ENCODE data around the gene SMARCC1.
A peak's percentile ranks its signal among the peaks of the same experiment; 100 is the strongest.

SMARCC1 gene

DNA sequence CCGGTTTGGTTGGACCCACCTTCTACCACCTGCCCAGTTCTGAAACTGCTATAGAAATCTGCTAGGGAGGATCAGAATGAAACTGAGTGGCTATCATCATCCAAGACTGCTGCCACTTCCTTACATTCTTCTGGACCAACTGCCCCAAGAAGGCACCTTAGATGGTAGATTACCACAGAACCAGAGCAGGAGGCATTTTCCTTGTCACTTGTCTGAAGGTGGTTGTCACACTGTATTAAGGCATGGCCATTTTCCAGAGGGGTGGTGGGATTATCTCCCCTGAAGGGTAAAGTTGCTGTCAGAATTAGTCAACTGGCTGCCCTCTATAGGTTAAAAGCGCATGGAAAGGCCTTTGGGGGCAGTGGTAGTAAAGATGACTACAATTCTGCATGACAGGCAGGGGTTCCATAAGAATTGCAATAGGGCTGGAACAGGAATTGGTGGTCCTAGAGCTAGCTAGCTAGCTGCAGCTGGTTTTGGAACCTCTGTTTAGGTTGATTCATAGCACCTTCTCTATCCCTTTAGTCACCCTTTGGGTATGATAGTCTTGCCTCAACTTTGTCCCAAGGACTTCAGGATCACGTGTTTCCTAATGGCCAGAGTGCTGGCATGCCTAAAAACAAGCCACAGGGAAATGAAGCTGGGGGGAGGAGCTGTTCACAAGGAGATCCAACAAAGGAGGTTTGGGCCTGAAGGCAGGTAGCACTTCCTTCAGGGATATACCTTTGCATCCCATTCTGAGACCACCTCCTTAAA is 198.2 kb downstream of the SMARCC1 start:
- DNase-seq (ENCODE audit: low spot score): no peak

GRCh38 chr3:47581835-47582234 is 199.9 kb downstream of the SMARCC1 start:
- no peak for DNase-seq (ENCODE audit: low spot score)

GRCh38 chr3:47581422-47581821 is 200.3 kb downstream of the SMARCC1 start:
- DNase-seq (ENCODE audit: low spot score): no peak

DNA sequence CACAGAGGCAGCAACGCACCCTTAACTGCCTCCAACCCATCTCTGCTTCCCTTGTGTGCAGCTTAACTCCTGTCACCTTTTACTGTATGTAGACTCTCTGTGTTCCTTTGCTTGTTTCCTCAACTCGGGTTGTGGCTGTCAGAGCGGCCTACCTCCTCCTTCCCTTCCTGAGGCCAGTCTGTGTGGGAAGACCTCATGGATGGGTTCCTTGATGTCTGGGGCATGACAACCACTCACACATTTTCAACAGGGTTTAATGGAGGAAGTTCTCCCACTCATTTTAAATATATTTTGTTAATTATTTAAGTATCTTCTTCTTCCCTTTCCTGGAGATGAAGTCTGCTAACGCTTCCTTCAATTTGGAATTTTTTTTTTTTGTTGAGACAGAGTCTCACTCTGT is 201.2 kb downstream of the SMARCC1 start:
- no peak for DNase-seq (ENCODE audit: low spot score)

DNA sequence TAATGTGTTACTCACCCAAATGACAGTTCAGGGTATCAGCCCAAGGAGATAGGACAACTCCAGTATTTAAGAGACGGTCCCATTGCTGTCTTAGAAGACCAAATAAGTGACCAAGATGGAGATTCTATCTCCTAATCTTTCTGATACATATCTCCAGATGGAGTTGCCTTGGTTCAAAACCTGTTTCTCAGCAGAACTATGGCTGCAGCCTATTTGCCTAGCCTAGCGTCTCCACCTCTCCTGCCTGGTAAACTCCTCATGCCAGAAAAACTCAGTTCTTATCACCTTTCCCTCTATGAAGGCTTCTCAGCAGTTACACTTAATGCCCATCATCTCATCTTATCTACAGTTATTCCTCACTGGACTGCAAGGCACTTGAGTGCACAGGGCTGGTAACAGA is 201.8 kb downstream of the SMARCC1 start:
- DNase-seq (ENCODE audit: low spot score): no peak

- no peak for DNase-seq (ENCODE audit: low spot score)
These were observed 202.7 kb downstream of the SMARCC1 start, which contains the start of gene CSPG5 for GRCh38 chr3:47578691-47579632. CSPG5 (minus strand) TSS chr3:47578865; CDS start chr3:47578693, 172 bp downstream.

GRCh38 chr3:47578119-47578632 is 203.5 kb downstream of the SMARCC1 start:
- peak; percentile 32 for DNase-seq (ENCODE audit: low spot score)

- no peak for DNase-seq (ENCODE audit: low spot score)
These were observed 204.0 kb downstream of the SMARCC1 start for GRCh38 chr3:47577583-47578118.

GRCh38 chr3:47573190-47574172 is 208.2 kb downstream of the SMARCC1 start:
- no peak for DNase-seq (ENCODE audit: low spot score)

DNA sequence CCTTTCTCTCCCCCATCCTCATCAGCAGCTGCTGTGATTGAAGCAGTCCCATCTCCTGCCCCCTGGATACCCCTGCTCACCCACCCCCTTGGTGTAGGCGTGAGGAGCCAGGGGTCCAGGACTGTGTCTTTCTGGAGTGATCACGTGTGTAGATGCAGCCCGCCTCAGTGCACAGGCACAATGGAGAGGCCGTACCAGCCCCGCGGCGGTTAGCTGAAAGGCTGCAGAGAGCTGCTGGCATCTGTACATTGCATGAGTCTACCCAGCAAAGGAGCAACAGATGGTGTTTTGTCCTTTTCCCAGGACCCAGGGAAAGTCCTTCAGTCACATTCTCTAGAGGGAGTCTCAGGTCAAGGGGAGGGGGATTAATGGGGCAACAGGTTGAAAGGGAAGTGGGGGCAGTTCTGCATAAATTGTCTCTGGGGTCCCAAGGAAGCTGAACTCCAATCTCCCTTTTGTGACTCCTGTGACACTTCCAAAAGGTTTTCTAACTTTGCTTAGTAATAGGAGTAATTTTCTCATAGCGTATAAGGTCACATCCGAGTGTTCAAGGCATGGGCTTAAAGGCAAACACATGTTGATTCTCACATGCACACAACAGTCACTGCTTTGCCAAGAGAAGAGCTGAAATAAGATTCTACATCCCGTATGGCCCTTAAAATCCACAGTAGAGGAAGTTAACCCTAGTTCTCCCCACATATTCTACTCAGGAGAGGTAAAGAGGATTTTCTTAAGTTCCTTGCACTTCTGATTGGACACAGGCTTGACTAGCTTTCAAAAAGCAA is 210.1 kb downstream of the SMARCC1 start:
- no peak for DNase-seq (ENCODE audit: low spot score)

DNA sequence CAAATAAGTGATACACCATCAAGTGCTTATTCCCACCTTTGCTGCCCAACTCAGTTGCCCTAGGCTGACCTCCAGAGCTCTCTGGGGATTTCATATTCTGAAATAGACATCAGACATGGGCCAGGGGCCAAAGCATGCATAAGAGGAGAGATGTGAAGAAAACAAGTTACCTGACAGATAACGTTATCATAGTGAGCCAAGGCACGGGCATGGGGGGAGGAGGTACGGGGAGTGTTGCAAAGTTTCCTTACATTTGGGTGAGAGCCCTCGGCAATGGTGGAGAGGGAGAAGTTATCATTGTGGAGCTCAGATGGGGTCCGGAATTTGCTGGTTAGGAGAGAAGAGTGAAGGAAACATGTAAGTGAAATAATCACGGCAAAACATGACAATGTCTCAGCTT is 212.8 kb downstream of the SMARCC1 start:
- DNase-seq (ENCODE audit: low spot score): no peak

DNA sequence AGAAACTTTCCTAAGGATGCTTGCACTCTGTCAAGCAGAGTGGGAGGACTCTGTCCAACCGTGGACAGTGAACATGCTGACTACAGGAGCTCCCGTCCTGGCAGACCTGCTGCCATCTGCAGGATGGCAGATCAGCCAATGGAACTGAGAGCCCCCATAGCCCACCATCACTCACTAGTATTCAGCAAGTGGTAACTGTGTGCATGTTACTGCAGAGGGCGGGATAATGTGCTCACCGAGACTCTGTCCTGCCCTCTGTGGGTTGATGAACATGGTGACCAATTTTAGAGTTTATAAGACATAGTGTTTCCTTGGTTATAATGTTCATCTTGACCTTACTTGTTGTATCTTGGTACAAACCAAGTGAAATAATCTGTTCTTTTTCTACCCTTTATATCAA is 214.5 kb downstream of the SMARCC1 start:
- no peak for DNase-seq (ENCODE audit: low spot score)

DNA sequence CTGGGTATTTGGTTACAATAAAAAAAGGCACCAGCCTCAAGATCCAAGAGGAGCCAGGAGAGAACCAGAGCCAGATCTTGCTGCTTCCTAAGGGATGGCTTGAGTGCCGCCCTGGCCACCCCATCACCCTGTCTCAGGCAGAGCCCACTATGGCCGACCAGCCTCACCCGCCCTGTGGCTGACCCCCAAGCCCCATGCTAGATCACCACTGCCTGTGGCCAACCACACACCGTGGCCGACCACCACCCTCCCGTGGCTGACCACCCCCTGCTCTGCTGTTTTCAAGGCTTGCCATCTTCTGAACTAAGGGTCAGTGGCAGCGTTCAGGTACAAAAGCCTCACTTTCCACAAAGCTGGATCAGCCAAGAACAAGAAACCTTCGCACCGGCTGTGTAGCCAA is 215.0 kb downstream of the SMARCC1 start:
- DNase-seq (ENCODE audit: low spot score): no peak

DNA sequence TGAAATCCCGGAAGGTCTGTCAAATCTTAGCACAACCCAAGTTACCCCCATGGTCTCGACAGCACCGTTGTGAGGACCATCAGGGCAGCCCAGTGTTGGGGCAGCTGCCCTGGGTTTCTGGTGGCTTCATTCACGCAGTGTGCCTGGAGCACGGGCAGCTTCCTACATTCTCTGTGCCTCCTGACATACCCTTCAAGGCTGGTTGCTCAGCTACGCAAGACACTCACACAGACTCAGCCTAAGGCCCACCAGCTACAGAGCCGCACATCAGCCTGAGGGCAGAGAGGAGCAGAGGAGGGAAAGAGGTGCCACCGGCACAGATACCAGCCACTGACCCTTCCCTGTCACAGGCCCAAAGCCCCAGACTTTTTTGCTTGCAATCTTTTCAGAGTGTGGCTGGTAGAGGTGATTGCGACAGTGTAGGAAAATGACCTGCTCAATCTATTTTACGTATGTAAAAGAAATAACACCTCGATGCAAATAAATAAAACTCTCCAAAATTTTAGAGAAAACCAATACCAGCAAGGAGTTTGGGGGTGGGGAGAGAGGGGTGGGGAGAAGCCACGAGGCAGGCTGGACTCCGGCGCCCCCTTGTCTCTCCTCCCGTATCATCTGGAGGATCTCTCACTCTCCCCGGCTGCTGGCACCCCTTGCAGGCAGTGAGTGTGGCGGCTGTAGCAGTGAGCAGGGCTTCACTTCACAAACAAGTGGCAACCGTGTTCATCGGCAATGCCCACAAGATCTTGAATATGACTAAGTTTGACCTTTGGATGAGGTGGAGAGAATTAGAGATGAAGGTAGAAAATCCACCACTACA is 215.8 kb downstream of the SMARCC1 start:
- no peak for DNase-seq (ENCODE audit: low spot score)

DNA sequence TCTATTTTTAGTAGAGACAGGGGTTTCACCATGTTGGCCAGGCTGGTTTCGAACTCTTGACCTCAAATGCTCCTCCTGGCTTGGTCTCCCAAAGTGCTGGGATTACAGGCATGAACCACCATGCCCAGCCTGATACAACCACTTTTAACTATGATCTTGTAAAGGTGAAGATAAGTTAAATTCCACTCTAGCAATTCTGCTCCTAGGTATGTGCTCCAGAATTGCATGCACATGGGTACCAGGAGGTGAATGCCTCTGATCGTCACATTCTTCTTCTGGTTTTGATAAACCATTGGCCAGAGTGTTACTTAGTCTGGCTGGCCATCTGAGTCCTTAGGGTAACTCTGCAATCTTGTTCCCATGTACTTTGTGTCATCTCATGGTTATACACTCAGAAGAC is 225.3 kb downstream of the SMARCC1 start:
- DNase-seq (ENCODE audit: low spot score): no peak

DNA sequence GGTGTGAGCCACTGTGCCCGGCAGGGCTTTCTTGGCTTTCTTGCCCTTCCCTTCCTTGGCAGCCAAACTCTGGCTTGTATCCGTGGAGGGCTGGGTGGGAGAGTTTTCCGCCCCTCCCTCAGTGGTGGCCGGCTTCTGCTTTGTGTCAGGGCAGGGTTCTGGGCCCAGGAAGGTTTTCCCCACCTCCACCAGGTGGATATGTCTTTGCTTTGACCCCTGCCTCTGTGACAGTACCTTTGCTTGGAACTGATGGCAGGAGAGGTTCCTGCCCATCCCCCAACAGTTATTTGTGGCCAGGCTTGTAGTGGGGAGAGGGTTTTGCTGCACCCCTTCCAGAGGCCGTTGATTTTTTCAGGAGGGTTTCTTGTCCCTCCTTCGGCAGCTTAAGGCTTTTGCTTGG is 227.4 kb downstream of the SMARCC1 start:
- DNase-seq (ENCODE audit: low spot score): no peak

- no peak for DNase-seq (ENCODE audit: low spot score)
These were observed 228.3 kb downstream of the SMARCC1 start for GRCh38 chr3:47553407-47553806.

- DNase-seq (ENCODE audit: low spot score): no peak
These were observed 239.1 kb downstream of the SMARCC1 start for GRCh38 chr3:47542471-47543173.

- no peak for DNase-seq (ENCODE audit: low spot score)
These were observed 240.0 kb downstream of the SMARCC1 start for GRCh38 chr3:47541583-47542108.
